ENCODE results near the gene HOMEZ. TPM values are rescaled to one million over a fixed set of nuclear protein-coding genes. Genes with fewer than 3 reads are reported as not detected.

Gene HOMEZ
- total and polyA plus RNA-seq, 10 of the 15 experiments (the other 5 are each of a cell fraction or from before 2014, with no cell fraction given), result 2.6 to 19.3 (median 13.0) TPM

GRCh38 chr14:23321572-23322547, 35.9 kb upstream of the HOMEZ start:
- H3K27me3 ChIP-seq (replicated peaks in 1 of 2; ENCODE audit: control insufficient read depth in 2 of 2, insufficient read depth in 2 of 2, low read length in 1 of 2), result no peaks in the 10 kb centered on the region
- peaks cover 23% of the 10 kb centered on the region for H3K79me2 ChIP-seq (ENCODE audit: control insufficient read depth, insufficient read depth, low read length)
- peaks cover 13% of the 10 kb centered on the region for H3K4me1 ChIP-seq (ENCODE audit: control insufficient read depth, insufficient read depth, low read length)
- ChIA-PET POLR2A (interaction anchor here (0.5 to 6.3 kb wide), 17 partner anchors 7 to 434 kb away, joined by 3 to 98 read pairs (median 4); partner anchors contain the start of genes ACIN1, BCL2L2, C14orf119 and HOMEZ), SMC1A (ENCODE audit: uncharacterized antibody, unreplicated experiment) (interaction anchor here (0.8 to 4.5 kb wide), 16 partner anchors 12 to 891 kb away, joined by 3 to 48 read pairs (median 6); partner anchors contain the start of genes BCL2L2, CHMP4A, HOMEZ and PPP1R3E), CTCF (interaction anchor here (1.2 to 7.2 kb wide), 20 partner anchors 15 to 392 kb away, joined by 3 to 77 read pairs (median 7); partner anchors contain the start of genes ACIN1, BCL2L2, C14orf119 and HOMEZ), RAD21 (ENCODE audit: unreplicated experiment) (interaction anchor here (0.6 to 4.1 kb wide), 12 partner anchors 18 to 227 kb away, joined by 3 to 103 read pairs (median 5); partner anchors contain the start of genes ACIN1, BCL2L2, C14orf119 and HOMEZ)
- H2AFZ ChIP-seq (ENCODE audit: control insufficient read depth, low read depth, low read length), result no peak overlapping the region
- peak overlapping the region; percentile 99 for H3K4me3 ChIP-seq
- H4K20me1 ChIP-seq (ENCODE audit: control insufficient read depth, insufficient read depth), result no peaks in the 10 kb centered on the region; the same call in 1 of the 2 replicates
- H3K36me3 ChIP-seq (ENCODE audit: control insufficient read depth in 2 of 2, insufficient read depth in 2 of 2, low read length in 1 of 2), result peaks cover 10 to 18% of the 10 kb centered on the region in 2 experiments
- WGBS (ENCODE audit: insufficient coverage, insufficient replicate concordance, low lambda C conversion rate, missing lambda C conversion rate), result under 1% methylated on average over 45 of the region's 64 CpGs
- DNase-seq (ENCODE audit: low read depth, low spot score), result no peak
- intact Hi-C loops (cut with micrococcal nuclease; ENCODE audit: unreplicated experiment), result loop anchor here (1.0 to 5.0 kb wide), 3 partner anchors 21 to 235 kb away; partner anchors contain the start of genes NGDN and THTPA
- H3K9ac ChIP-seq (ENCODE audit: control insufficient read depth, insufficient read depth, low read length), result peak overlapping the region; percentile 97
- H3K27ac ChIP-seq (ENCODE audit: control insufficient read depth, insufficient read depth), result peak overlapping the region; percentile 87
- H3K9me3 ChIP-seq (replicated peaks; ENCODE audit: control insufficient read depth, insufficient read depth, low read length), result no peaks in the 10 kb centered on the region
- no TSS peak for BruUV-seq (replicated peaks)
- peak; percentile 78 for FAIRE-seq
- in situ Hi-C loops (cut with MboI), result loop anchor here (5.0 to 25.0 kb wide), 2 partner anchors 235 to 790 kb away; partner anchors contain the start of genes DCAF11, NRL and THTPA
- ATAC-seq, result peak; percentile 14
- peak overlapping the region; percentile 92 for H3K4me2 ChIP-seq (ENCODE audit: control insufficient read depth, insufficient read depth)
- TF ChIP-seq IKZF2 (IDR thresholded peaks at IDR 0.05) (no peak), NRF1 (conservative IDR thresholded peaks at IDR 0.05; ENCODE audit: low read depth, low read length) (no peak), HCFC1 (IDR thresholded peaks at IDR 0.05; ENCODE audit: low read length) (no peak), NR2C2 (IDR thresholded peaks at IDR 0.05; ENCODE audit: borderline replicate concordance, control insufficient read depth, insufficient read length, low read depth) (no peak), IRF3 (IDR thresholded peaks at IDR 0.05) (no peak), RUNX3 (IDR thresholded peaks at IDR 0.05; ENCODE audit: low read length) (peak; percentile 30; the same call in 1 of the 2 replicates), CBX3 (IDR thresholded peaks at IDR 0.05; ENCODE audit: borderline replicate concordance, low read depth) (no peak), ZSCAN29 (IDR thresholded peaks at IDR 0.05) (no peak), MEF2A (IDR thresholded peaks at IDR 0.05; ENCODE audit: insufficient read depth, low read depth, low read length) (no peak), RAD51 (IDR thresholded peaks at IDR 0.05) (no peak), JUNB (IDR thresholded peaks at IDR 0.05) (no peak), POLR2A (IDR thresholded peaks at IDR 0.05; ENCODE audit: low read depth, low read length) (peak; percentile 64), CBFB (IDR thresholded peaks at IDR 0.05; ENCODE audit: low read depth) (peak; percentile 34; the same call in 1 of the 2 replicates)
- TF ChIP-seq, protein P1, sequence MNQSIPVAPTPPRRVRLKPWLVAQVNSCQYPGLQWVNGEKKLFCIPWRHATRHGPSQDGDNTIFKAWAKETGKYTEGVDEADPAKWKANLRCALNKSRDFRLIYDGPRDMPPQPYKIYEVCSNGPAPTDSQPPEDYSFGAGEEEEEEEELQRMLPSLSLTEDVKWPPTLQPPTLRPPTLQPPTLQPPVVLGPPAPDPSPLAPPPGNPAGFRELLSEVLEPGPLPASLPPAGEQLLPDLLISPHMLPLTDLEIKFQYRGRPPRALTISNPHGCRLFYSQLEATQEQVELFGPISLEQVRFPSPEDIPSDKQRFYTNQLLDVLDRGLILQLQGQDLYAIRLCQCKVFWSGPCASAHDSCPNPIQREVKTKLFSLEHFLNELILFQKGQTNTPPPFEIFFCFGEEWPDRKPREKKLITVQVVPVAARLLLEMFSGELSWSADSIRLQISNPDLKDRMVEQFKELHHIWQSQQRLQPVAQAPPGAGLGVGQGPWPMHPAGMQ (IDR thresholded peaks at IDR 0.05; ENCODE audit: borderline replicate concordance), result no peak
- TF ChIP-seq, protein P2, sequence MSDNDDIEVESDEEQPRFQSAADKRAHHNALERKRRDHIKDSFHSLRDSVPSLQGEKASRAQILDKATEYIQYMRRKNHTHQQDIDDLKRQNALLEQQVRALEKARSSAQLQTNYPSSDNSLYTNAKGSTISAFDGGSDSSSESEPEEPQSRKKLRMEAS (IDR thresholded peaks at IDR 0.05; ENCODE audit: low read depth, low read length), result no peak
- TF ChIP-seq, protein P3, sequence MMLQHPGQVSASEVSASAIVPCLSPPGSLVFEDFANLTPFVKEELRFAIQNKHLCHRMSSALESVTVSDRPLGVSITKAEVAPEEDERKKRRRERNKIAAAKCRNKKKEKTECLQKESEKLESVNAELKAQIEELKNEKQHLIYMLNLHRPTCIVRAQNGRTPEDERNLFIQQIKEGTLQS (IDR thresholded peaks at IDR 0.05; ENCODE audit: borderline replicate concordance, extremely low read depth, low read depth, low read length), result no peak
- TF ChIP-seq, protein P4, sequence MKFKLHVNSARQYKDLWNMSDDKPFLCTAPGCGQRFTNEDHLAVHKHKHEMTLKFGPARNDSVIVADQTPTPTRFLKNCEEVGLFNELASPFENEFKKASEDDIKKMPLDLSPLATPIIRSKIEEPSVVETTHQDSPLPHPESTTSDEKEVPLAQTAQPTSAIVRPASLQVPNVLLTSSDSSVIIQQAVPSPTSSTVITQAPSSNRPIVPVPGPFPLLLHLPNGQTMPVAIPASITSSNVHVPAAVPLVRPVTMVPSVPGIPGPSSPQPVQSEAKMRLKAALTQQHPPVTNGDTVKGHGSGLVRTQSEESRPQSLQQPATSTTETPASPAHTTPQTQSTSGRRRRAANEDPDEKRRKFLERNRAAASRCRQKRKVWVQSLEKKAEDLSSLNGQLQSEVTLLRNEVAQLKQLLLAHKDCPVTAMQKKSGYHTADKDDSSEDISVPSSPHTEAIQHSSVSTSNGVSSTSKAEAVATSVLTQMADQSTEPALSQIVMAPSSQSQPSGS (IDR thresholded peaks at IDR 0.05; ENCODE audit: low read length), result 0 out of 2 replicates have a peak, but pooled peaks have one; percentile 21

Data from GM12878 (cell line).